Osteoblast (primary cell): Measurements from ENCODE around the gene TJAP1. TPM values are rescaled to one million over a fixed set of nuclear protein-coding genes. Genes with fewer than 3 reads are reported as not detected.
A peak's percentile ranks its signal among the peaks of the same experiment; 100 is the strongest.

Source experiments
- DNase-seq: peaks from one replicate; pipeline ENCODE4 v3.0.0; 2011; ENCODE audit warnings: low spot score, mixed read lengths; ENCODE audit not compliant: insufficient read length; ENCODE audit errors: missing footprints
- H2AFZ ChIP-seq: 2 replicates; pipeline ENCODE4 v1.6.0; 2011; ENCODE audit warnings: mild to moderate bottlenecking, low read length
- H3K27ac ChIP-seq: 2 replicates; pipeline ENCODE4 v1.5.1; 2011; ENCODE audit warnings: mild to moderate bottlenecking, low read depth, low read length, moderate library complexity
- H3K27me3 ChIP-seq: 2 replicates; pipeline ENCODE4 v1.6.0; 2012; ENCODE audit warnings: mild to moderate bottlenecking, control low read depth, inconsistent platforms, low read length, moderate library complexity; ENCODE audit not compliant: insufficient read depth
- H3K36me3 ChIP-seq: 2 replicates; pipeline ENCODE4 v1.5.1; 2011; ENCODE audit warnings: mild to moderate bottlenecking, low read length, control low read depth, moderate library complexity; ENCODE audit not compliant: insufficient read depth
- H3K4me1 ChIP-seq: 2 replicates; pipeline ENCODE4 v1.5.1; 2011; ENCODE audit warnings: mild to moderate bottlenecking, low read length, control low read depth, moderate library complexity; ENCODE audit not compliant: insufficient read depth
- H3K4me2 ChIP-seq: 2 replicates; pipeline ENCODE4 v1.6.0; 2011; ENCODE audit warnings: mild to moderate bottlenecking, low read length; ENCODE audit not compliant: insufficient read depth
- H3K4me3 ChIP-seq: fragments of 200-600 bp; sonication (generic); 3 replicates; pipeline ENCODE4 v1.5.1; 2012; ENCODE audit warnings: mild to moderate bottlenecking, low read length, inconsistent platforms; ENCODE audit not compliant: insufficient read depth
- H3K79me2 ChIP-seq: 2 replicates; pipeline ENCODE4 v1.6.0; 2012; ENCODE audit warnings: mild to moderate bottlenecking, low read length, control low read depth, inconsistent platforms; ENCODE audit not compliant: insufficient read depth
- H3K9me3 ChIP-seq: 2 replicates; pipeline ENCODE4 v1.5.1; 2011; ENCODE audit warnings: low read depth, low read length, control low read depth
- H4K20me1 ChIP-seq: 2 replicates; pipeline ENCODE4 v1.6.0; 2012; ENCODE audit warnings: mild to moderate bottlenecking, low read length, control low read depth; ENCODE audit not compliant: insufficient read depth
- CTCF ChIP-seq: IDR thresholded peaks from 2 replicates; pipeline ENCODE4 v1.5.1; 2011; ENCODE audit warnings: mild to moderate bottlenecking, low read depth, low read length, moderate library complexity; ENCODE audit errors: extremely low read depth
- total RNA-seq: library from RNA; depleted of rRNA; stranded (reverse); fragments of >200 nt; gene quantifications from 2 replicates; pipeline ENCODE4 v1.2.3, GENCODE V29; 2012

The TJAP1 gene
- total RNA-seq, 1 donor = 14.5 TPM

GRCh38 chr6:43451939-43452338 is 25.4 kb upstream of the TJAP1 start:
- Histone ChIP-seq H3K4me3 (no peak overlapping the region), H3K4me1 (peaks cover 4% of the 10 kb centered on the region), H3K27me3 (peaks cover 14% of the 10 kb centered on the region), H3K27ac (no peak overlapping the region), H3K79me2 (no peaks in the 10 kb centered on the region), H2AFZ (no peak overlapping the region), H3K4me2 (no peak overlapping the region), H4K20me1 (no peaks in the 10 kb centered on the region), H3K36me3 (peaks cover 47% of the 10 kb centered on the region), H3K9me3 (no peaks in the 10 kb centered on the region)
- no peak for DNase-seq
- TF ChIP-seq CTCF = no peak

GRCh38 chr6:43452896-43453295 is 24.5 kb upstream of the TJAP1 start:
- no peak overlapping the region for H3K4me2 ChIP-seq
- H2AFZ ChIP-seq = no peak overlapping the region
- H3K4me3 ChIP-seq = no peak overlapping the region
- peaks cover 38% of the 10 kb centered on the region for H3K36me3 ChIP-seq
- no peaks in the 10 kb centered on the region for H4K20me1 ChIP-seq
- no peak overlapping the region for H3K27ac ChIP-seq
- no peaks in the 10 kb centered on the region for H3K79me2 ChIP-seq
- TF ChIP-seq CTCF = no peak
- peaks cover 4% of the 10 kb centered on the region for H3K4me1 ChIP-seq
- H3K9me3 ChIP-seq = no peaks in the 10 kb centered on the region
- no peak for DNase-seq
- peaks cover 14% of the 10 kb centered on the region for H3K27me3 ChIP-seq

DNA sequence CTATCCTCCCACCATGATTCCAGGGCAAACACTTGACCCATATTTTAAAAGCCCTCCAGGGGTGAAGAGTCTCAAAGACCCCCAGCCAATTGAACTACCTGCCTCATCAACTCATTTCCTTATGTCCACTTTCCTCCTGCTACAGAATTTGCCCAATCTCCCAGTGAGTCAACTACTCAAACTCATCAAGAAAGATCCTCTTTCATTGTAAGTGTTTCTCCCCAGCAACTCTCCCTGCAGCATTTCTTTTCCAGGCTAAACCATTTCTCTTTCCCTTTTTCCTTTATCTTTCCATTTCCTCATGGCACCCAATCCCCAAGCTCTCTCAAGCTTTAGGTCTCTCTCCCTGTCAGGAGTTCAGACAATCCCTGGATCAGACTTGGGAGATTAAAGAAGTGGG is 23.5 kb upstream of the TJAP1 start:
- H3K9me3 ChIP-seq = no peaks in the 10 kb centered on the region
- no peak for TF ChIP-seq CTCF
- H3K4me2 ChIP-seq = no peak overlapping the region
- peaks cover 4% of the 10 kb centered on the region for H3K4me1 ChIP-seq
- no peak for DNase-seq
- H3K27ac ChIP-seq = no peak overlapping the region
- peaks cover 29% of the 10 kb centered on the region for H3K36me3 ChIP-seq
- H2AFZ ChIP-seq = no peak overlapping the region
- no peak overlapping the region for H3K4me3 ChIP-seq
- H3K27me3 ChIP-seq = peaks cover 14% of the 10 kb centered on the region
- no peaks in the 10 kb centered on the region for H4K20me1 ChIP-seq
- no peaks in the 10 kb centered on the region for H3K79me2 ChIP-seq

DNA sequence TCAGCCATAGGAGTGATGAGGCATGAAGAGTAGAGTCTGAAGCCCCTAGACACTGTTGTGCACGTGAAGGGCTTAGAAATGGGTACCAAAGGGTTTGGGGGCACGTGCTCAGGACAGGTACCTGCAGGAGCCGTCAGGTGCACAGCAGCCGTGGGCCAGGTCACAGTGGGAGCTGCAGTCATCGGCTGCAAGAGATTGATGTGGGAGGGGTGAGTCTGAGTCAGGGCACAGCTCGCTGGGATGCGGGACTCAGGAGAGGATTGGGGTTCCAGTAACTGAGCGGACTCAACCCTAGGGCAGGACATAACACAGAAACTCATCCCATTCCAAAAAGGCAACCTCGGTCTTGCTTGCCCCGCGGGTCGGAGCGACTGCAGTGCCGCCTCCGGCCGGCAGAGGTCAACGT is 23.1 kb upstream of the TJAP1 start:
- H3K79me2 ChIP-seq = no peaks in the 10 kb centered on the region
- H3K4me3 ChIP-seq = peak overlapping the region; percentile 69
- no peak overlapping the region for H3K27ac ChIP-seq
- DNase-seq = no peak
- no peaks in the 10 kb centered on the region for H3K9me3 ChIP-seq
- peaks cover 4% of the 10 kb centered on the region for H3K4me1 ChIP-seq
- no peaks in the 10 kb centered on the region for H4K20me1 ChIP-seq
- H3K4me2 ChIP-seq = peak overlapping the region; percentile 88
- H3K36me3 ChIP-seq = peaks cover 24% of the 10 kb centered on the region
- H2AFZ ChIP-seq = no peak overlapping the region
- H3K27me3 ChIP-seq = peaks cover 14% of the 10 kb centered on the region
- peak; percentile 78 for TF ChIP-seq CTCF
